SHP77 (cell line): ENCODE results near the gene DNAH3.

Experiments
- DNase-seq, 2 experiments: peaks; one replicate each; lab custom pipeline; 2025; lab: John Stamatoyannopoulos, UW

The DNAH3 gene

GRCh38 chr16:20906341-20907255 is 244.0 kb downstream of the DNAH3 start:
- DNase-seq: no peak

DNA sequence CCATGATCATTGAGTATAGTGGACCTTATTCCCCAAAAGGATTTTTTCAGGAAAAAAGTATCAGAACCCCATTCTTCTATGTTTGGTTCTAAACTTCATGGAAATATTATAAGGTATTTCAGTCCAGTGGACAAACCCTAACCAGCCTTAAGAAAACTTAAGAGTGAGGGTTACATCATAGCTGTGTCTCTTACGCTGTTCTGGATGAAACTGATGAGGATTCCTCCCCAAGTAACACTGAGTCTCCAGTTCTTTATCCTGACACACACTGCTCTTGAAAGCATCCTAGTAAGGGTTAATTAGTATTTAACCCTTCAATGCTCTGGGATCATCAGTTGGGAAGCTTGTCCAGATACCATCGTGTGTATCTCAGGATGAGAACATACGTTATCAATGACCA is 245.1 kb downstream of the DNAH3 start:
- DNase-seq: no peak

DNA sequence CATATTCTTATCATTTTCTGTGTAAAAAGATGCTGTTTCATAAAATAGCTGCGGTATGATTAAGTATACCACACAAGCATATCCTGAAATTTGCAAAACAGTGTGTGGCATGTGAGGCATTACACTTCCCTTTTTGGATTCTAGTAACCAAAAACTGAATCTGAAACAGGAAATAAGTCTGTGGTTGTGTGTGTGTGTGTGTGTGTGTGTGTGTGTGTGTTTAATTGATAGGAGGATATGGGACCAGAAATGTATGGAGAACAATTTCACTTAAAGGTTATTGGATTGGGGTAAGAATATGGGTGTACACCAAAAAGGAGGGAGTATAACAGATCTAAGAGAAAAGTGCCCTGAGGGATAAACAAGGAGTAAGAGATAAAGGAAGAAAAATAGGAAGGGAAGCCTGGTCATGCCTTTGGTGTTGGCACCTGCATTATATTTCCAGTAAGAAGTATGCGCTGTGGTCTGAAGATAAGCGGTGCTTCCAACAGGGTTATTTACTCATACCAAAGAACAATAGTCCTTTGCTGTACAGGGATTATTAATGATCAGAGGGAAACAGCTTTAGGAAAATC is 246.1 kb downstream of the DNAH3 start:
- no peak for DNase-seq

DNA sequence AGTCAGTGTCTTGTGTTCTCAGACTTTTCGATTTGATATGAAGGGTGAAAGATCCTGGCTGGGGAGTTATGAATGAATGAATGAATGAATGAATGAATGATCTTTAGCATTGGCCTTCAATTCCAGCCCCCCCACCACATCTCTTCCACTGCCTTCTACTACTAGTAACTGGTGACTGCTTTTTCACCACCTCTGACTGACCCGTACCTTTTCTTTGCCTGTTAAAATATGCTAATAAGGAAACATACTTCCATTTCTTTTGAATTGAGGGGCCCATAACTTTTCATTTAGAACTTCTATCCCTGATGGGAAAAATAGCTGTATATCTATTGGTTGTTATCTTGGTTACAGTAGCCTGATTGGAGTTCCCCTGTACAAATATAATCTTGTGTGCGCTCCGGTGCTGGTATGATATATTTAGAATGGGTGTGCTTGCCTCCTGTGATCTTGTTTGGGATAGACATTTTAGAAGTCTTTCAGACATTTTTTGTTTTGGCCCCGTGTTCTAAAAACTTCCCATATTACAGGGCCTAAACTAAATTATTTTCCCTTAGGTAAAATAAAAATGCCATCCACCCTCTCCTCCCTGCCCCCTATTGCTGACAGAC is 246.6 kb downstream of the DNAH3 start:
- no peak for DNase-seq

- no peak for DNase-seq
Observed at GRCh38 chr16:20903116-20903898, 247.3 kb downstream of the DNAH3 start.

DNA sequence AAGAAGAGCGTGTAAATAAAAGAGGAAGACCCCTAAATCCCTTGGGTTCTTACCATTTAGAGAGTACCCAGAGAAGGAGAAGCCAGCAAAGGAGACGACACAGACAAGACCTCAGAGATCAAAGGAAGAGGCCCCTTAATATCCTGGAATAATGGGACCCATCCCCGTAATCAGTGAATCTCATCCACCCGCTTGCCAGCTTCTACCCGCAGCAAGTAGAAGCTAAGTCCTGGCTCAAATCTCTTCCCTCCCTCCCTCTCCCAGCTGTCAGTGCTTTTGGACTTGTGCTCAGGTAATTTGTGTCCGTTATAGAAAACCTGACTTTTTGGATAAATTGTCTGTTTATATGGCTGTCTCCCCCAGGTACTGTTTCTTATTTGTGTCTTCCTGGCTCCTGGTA is 248.2 kb downstream of the DNAH3 start:
- no peak for DNase-seq

DNA sequence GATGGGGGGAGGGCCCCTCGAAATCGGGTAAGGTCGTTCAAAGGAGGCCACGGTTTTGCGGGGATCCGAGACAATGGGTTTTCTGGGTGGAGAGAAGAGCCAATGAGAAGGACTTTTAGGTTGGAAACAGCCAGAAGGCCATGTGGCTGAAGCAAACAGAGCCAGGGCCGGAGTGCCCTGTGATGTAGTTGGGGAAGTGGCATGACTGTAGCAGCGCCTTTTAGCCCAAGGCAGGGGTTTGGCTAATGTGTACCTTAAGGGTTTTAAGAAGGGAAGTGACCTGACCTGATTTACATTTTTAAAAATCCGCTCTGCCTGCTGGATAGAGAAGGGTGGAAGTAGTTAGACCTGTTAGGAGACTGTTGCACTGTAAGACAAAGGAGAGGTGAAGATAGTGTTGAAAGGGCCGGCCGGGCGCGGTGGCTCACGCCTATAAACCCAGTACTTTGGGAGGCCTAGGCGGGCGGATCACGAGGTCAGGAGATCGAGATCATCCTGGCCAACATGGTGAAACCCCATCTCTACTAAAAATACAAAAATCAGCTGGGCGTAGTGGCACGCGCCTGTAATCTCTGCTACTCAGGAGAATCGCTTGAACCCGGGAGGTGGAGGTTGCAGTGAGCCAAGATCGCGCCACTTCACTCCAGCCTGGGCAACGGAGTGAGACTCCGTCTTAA is 249.1 kb downstream of the DNAH3 start:
- DNase-seq: peak; percentile 3 to 46

- DNase-seq: peak in 1 of 2 experiments; percentile 43
Observed at GRCh38 chr16:20901068-20901435, 249.6 kb downstream of the DNAH3 start.

- peak; percentile 93 to 96 for DNase-seq
Observed at GRCh38 chr16:20900299-20901067, 250.2 kb downstream of the DNAH3 start, which contains the start of the genes DCUN1D3 and LYRM1. TSS of gene DCUN1D3 (minus strand) at chr16:20900358. CDS start at chr16:20862538, 37,820 bp downstream. TSS of gene LYRM1 (plus strand) at chr16:20900771. CDS start at chr16:20915556, 14,785 bp downstream.

DNA sequence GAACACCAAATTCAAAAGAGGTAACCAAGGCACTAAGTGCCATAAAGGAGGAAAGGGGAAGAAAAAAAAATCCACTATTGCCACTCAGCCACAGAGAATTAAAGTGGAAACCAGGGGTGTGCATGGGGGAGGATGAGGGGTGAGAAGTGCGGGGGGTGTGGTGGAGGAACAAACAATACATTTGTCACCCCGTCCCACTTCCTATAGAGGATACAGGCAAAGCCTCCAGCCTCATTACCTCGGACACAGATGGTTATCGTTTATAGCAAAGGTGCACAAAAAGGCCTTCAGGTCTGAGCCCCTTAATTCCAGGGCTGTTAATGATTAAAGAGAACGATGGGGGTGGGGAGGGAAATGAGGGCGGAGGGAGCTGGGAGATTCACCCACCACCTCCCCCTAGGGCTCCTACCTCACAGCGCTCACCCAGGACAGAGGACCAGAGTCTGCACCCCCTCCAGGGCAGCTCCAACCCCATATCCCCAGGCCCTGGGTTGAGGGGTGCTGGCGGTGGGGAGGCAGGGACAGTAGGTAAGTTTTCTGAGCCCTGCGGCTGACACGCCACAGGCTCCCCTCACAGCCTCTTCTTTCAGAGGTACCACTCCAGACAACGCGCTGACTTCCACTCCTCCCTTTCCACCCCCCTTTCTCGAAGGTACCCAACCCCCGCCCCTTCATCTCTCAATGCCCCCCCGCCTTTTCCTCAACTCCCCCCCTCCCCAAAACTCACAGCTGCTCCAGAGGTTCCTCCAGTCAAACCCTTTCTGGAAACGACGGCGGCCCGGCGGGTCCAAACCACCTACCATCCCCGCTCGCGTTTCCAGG is 251.0 kb downstream of the DNAH3 start:
- no peak for DNase-seq

GRCh38 chr16:20899071-20899470 is 251.6 kb downstream of the DNAH3 start:
- DNase-seq: no peak

- DNase-seq: no peak
Observed at GRCh38 chr16:20897922-20898321, 252.7 kb downstream of the DNAH3 start.

- no peak for DNase-seq
Observed at GRCh38 chr16:20897253-20897897, 253.3 kb downstream of the DNAH3 start.

GRCh38 chr16:20894388-20894787 is 256.3 kb downstream of the DNAH3 start:
- DNase-seq: no peak

GRCh38 chr16:20889625-20890275 is 260.9 kb downstream of the DNAH3 start:
- no peak for DNase-seq

DNA sequence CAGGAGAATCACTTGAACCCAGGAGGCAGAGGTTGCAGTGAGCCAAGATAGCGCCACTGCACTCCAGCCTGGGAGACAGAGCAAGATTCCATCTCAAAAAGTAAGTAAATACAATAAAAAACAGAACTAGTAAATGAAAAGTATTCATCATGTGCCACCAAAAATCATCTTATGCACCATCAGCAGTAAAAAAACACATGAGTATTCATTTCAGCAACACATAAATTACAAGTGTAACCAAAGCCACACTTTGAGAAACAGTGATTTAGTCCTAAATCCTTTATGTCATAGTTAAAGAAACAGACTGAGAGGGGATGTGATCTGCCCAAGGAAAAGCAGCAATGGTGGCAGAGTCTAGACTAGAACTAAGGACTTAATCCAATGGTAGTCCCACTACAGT is 263.4 kb downstream of the DNAH3 start:
- no peak for DNase-seq

- no peak for DNase-seq
Observed at GRCh38 chr16:20886320-20886719, 264.3 kb downstream of the DNAH3 start.

- DNase-seq: no peak
Observed at GRCh38 chr16:20884240-20884556, 266.4 kb downstream of the DNAH3 start.
